ENCODE data around the gene MIB2.
"Not testable (repeated sequence)": the region's sequence is repeated elsewhere in the genome, so short reads cannot be mapped to it uniquely, and the experiment has no call there.

The MIB2 gene

DNA sequence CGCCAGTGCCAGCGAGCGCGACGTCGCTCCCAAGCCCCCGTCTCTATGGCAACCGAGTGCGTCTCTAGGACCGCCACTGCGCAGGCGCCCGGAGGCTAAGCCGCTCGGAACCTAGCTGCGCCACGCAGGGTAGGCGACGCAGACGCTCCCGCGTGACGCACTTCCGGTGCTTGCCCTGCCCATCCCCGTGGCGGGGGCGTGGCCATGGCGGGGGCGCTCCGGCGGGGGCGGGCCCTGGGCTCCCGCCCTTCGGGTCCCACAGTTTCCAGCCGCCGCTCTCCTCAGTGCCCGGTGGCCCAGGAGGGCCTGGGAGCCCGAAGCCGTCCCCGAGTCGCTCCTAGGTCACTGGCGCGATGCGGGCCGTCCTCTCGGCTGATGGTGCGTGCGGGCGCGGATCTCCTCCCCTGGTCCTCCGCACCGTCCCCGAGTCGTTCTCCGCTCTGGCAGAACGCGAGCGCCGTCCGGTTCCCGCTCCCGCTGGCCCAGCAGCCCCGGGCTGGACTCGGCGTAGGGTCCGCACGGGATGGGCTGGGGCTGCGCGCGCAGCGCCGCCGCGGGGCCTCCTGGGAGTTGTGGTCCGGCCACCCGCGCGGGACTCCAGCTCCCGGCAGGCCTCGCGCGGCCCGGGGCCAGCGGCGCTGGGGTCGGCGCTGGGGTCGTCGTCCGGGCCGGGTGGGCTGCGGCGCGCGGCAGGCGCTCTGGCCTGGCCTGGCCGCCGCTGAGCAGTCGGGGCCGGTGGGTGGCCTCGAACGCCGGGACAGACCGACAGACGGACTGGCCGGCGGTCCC lies at the start of gene MIB2:
TSS of gene MIB2 (plus strand) at position 245 of the 789 bp plus-strand sequence. CDS start 7,953 bp downstream, outside the sequence.
- ATAC-seq = peak; percentile 85 to 89

DNA sequence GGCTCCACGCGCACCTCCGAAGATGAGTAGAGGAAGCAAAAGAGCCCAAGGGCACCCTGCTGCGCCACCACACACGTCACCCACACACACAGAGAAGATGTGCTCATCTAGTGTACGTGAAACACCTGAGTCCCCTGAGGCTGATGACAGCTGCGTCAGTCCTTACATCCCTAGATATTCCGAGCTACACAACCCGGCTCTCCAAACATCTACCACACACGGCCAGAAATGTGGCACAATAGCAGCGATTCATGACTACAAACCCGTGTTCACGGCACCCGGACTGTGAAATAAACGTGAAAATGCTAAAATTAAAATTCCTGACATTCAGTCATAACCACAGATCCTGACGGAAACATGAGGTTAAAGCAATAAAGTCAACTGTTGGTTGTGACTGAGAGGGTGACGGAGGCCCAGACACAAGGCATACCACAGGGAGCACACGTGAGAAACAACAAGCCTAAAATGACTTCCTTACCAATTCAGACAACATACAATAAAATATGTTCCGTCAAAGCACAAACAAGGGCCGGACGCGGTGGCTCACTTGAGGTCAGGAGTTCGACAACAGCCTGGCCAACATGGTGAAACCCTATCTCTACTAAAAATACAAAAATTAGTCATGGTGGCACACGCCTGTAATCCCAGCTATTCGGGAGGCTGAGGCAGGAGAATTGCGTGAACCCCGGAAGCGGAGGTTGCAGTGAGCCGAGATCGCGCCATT lies 48.0 kb upstream of the MIB2 start:
- no peak for ATAC-seq

DNA sequence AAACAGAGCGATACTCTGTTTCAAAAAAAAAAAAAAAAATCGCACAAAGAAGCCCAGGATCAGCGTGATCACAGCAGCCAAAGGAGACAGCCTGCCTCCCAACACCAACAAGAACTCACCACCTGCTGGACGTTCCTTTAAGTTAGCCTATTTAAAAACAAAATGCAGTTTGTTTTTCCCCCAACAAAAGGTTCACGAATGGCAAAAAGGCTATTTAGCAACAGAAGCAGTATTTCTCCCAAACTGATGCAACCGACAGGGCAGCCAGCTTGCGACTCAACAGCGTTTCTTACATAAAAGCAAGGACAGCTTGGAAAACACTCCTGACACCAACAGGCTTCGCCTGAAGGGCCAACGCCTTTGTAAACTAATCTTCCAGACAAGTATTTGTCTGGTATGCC lies 47.4 kb upstream of the MIB2 start:
- ATAC-seq = no peak

DNA sequence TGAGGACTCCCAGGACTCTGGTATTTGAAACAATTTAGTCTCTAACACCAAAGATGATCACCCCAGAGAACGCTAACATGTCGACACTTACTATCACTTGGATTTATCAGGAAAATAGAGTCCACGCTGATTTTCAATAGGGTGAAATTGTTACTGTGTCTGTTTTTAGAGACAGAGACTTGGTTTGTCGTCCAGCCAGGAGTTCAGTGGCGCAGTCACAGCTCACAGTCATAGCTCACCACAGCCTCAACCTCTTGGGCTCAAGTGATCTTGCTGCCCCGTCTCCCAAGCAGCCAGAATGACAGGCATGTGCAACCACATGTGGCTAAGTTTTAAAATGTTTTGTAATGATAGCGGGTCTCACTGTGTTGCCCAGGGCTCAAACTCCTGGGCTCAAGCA lies 46.0 kb upstream of the MIB2 start:
- no peak for ATAC-seq

DNA sequence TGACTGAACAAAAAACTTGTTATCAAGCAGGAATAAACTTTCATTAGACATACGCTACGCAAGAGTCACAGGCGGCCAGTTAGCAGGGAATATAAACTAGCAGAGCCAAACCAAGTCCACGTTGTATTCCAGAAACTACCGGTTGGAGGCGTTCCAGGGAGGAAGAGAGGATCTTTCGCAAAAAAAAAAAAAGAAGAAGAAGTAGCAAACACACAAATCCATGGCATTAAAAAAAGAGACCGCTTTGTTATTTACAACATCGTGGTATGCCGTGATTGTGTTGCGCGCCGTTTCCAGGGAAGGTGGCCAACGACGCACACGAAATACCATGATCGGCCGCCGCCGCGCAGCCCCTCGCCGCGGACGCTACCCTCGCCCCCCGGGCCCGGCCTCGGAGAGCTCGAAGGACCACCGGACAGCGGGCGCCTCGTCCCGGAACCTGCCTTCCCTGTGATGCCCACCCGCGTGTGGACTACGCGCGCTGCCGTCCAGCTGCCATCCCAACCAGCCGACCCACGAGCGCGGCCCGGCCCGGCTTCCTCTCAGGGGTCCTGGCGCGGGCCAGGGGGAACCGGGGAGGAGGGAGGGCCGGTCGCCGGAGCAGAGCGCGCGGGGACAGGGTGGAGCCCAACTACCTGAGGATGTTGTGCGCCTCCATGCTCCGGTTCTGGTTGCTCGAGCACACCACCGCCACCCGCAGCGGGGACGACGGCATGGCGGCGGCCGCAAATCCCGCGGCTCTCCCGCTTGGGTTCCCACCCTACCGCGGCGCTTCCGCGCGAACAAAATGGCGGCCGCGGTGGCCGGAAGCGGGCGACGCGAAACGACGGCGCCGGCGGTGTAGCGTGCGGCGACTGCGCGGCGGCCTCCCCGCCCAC lies 41.2 kb upstream of the MIB2 start:
- ATAC-seq = peak; percentile 76 to 83

DNA sequence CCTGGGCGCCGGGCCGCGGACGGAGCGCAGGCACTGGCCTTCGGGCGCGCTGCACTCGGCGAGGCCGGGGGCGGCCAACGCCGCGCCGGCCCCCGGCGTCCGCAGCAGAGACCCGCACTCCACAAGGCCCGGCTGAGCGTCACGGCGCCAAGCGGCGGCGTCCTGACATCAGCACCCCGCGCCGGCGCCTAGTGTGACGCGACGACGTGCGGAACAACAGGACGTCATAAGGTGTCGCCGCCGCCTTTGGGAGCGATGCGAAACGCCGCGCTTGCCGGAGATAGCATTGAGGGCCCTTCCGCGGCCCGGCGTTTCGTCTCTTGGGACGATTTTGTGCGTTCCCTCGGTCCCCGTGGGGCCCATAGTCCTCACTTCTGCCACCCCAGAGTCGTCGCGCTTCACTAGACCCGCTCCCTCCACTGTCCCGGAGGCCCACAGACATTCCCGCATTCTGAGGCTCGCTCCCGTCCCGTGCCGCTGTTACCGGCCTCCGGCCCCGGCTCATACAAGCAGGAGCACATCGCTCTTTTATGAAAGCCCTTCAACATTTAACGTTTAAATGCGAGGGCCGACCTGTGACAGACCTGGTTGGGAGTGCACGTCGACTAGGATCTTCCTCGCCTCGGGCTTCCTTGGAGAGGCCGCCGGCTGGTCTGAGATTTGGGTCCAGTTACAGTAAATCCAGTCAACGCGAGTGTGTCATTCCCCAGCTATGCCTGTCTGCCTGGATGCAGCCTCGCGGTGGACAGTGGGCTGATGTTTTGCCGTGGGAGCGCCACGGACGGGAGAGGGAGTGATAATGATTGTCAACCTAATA lies 40.4 kb upstream of the MIB2 start, which contains the start of gene SSU72:
TSS of gene SSU72 (minus strand) at position 143 of the 817 bp plus-strand sequence. CDS start 306 bp downstream, outside the sequence.
- peak; percentile 90 to 91 for ATAC-seq

DNA sequence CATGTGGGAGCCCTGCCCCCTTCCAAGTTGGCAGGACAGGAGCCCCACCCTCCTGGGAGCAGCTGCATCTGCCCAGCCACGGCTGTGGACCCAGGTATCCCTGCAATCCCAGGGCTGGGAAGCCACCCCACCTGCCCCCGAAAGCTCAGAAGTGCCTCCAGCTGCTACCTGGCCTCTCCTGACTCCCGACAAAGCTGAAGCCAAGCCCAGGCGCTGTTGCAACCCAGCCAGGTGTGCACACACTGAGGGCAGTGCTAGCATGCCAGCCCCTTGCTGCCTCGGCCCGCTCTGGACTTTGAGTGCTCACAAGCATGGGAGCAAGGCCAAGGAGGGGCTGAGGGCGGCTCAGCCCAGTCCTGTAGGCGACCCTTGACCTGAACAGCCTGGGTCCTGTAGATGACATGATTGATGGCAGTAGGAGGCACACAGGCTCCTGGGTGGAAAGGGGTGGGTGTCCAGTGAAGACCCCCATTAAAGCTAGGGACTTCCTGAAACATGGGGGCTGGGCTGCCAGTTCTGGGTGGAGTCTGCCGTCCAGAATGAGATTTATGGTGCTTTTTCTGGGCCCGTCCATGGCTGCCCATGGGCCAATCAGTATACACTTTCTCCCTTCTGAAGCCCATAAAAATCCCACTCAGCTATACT lies 37.8 kb upstream of the MIB2 start:
- no peak for ATAC-seq

DNA sequence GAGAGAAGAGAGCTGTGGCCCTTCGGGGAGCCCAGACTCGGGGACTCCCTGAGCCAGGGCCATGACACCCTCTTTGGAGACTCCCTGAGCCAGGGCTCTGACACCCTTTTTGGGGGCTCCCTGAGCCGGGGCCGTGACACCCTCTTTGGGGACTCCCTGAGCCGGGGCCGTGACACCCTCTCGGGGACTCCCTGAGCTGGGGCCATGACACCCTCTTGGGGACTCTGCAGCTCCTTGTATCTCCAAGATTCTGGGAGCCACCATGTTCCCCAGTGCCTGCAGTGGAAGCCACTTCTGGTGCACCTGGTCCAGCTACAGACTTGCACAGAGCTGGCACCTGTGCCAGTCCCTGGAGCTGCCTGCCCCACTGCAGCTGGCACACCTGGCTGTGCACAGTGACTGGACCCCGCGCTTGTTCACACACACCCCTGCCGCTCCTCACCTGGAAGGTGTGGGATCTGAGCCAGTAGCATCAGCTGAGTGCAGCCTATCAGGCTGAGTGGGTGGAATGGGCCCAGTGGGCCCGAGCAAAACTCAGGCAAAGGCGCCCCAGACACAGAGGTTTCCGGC lies 36.8 kb upstream of the MIB2 start:
- no peak for ATAC-seq

DNA sequence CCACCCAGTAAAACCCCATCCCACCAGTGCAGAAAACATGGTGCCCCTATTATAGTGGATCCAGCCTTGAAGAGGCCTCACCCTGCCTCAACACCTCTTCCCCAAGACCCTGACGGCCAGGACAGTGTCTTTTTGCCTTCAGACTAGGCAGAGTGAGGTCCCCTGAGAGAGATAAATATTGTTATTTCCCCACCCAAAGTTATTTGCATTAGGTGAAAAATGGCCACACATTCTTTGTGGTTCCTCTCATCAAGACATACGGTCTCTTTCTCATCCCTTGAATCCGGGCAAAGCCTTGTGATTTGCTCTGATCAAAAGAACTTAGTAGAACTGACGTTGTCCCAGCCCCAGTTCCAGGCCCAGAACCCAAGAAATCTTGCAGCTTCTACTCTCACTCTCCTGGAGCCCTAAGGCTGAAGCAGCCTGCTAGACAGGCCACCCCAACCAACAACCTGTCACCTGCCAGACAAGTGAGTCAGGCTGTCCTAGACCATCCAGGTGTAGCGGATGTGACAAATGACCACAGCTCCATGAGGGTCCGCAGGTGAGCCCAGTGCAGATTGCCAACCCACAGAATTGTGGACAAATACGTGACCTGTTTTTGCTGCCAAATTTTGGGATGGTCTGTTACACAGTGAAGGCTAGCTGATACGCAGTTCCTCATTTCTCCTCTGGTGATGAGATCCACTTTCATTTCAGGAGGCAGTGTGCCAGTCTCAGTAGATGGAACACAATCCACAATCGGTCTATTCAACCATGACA lies 32.5 kb upstream of the MIB2 start:
- no peak for ATAC-seq

DNA sequence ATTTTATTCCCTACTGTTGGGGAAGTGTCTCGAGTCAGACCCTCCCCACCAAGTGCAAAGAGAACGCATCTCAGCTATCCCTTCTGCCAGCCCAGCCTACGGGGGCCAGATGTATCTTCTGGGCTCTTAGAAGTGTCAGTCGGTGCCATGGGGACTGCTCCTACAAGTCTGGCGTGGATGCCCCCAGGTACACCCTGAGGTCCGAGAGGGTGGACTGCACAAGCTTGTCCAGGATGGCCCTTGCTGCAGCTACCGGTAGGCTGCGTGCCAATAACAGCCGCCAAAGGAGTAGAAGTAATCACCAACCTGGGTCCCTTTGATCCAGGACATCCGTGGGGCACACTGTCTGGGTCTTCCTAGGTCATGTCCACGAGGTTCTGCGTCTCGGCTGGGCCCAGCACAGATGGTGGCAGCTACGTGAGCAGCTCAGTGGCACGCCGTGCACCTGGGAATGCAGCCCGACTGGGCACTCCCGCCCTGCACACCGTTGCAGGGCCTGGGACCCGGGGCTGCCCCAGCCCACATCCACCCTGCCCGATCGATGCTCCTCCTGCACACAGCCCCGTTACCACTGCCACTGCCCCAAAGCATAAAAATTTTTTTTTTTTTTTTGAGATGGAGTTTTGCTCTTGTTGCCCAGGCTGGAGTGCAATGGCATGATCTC lies 31.8 kb upstream of the MIB2 start:
- ATAC-seq = no peak

DNA sequence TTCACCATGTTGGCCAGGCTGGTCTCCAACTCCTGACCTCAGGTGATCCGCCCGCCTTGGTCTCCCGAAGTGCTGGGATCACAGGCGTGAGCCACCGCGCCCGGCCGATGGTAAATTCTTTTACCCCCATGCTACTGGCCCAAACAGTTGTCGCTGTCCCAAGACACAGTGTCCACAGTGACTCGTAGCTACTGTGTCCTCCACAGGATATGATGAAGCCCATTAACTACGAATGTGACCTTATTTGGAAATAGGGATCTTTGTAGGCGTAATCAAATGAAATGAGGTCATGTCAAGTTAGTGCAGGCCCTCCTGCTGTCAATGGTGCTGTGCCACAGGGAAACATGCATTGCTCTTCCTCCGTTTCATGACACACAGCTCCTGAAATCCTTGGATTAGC lies 23.8 kb upstream of the MIB2 start:
- no peak for ATAC-seq

DNA sequence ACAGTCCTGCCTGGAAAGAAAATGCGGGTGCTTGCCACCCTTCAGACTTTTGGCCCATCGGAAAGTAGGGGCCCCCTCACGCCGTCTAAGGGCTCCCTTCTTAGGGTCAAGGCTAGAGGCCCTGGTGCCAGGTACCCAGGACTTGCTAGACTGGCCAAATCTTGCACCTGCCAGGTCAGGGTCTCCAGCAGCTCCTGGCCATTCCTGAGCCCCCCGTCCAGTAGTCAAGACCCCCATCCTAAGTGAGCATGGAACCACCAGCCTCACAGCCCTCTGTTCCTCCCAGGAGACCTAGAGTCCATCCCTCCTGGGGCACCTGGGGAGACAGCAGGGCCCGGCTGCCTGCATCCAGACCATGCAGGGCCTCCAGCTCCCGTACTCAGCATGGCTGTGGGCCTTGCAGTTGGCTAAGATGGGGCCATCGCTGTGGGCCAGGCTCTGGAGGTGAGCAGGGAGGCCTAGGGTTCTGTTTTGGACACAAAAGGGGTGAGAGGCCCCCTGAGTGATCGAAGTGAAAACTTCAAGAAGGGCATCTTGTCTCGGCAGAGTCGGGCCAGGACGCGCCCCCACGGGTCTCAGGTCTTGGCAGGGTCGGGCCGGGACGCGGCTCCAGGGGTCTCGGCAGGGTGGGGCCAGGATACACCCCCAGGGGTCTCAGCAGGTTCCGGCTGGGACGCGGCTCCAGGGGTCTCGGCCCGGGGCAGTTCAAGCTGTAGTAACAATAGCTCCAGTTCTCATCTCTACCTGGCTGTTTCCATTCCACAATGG lies 21.3 kb upstream of the MIB2 start:
- no peak for ATAC-seq

DNA sequence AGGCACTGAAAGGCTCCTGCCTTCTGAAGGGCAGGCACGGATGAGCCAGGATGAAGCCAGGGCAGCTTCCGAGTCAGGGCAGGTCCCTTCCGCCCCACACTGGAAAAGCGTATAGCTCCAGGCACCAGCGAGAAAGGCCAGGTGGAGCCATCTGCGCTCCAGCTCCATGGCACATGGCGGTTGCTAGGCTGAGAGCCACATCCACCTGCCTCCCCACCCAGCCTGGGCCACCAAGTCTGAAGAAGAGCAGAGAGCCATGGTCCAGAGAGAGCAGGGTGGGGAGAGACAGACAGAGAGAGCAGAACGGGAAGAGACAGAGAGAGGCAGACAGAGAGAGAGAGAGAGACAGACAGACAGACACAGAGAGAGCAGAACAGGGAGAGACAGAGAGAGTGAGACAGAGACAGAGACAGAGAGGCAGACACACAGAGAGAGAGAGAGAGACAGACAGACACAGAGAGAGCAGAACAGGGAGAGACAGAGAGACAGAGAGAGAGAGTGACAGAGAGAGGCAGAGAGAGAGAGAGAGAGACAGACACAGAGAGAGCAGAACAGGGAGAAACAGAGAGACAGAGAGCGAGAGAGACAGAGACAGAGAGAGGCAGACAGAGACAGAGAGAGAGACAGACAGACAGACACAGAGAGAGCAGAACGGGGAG lies 20.6 kb upstream of the MIB2 start:
- ATAC-seq = no peak

DNA sequence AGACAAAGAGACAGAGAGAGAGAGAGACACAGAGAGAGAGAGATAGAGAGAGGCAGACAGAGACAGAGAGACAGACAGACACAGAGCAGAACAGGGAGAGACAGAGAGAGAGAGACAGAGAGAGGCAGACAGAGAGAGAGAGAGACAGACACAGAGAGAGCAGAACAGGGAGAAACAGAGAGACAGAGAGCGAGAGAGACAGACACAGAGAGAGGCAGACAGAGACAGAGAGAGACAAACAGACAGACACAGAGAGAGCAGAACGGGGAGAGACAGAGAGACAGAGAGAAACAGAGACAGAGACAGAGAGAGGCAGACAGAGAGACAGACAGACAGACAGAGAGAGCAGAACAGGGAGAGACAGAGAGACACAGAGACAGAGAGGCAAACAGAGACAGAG lies 20.0 kb upstream of the MIB2 start:
- not testable (repeated sequence) for ATAC-seq

DNA sequence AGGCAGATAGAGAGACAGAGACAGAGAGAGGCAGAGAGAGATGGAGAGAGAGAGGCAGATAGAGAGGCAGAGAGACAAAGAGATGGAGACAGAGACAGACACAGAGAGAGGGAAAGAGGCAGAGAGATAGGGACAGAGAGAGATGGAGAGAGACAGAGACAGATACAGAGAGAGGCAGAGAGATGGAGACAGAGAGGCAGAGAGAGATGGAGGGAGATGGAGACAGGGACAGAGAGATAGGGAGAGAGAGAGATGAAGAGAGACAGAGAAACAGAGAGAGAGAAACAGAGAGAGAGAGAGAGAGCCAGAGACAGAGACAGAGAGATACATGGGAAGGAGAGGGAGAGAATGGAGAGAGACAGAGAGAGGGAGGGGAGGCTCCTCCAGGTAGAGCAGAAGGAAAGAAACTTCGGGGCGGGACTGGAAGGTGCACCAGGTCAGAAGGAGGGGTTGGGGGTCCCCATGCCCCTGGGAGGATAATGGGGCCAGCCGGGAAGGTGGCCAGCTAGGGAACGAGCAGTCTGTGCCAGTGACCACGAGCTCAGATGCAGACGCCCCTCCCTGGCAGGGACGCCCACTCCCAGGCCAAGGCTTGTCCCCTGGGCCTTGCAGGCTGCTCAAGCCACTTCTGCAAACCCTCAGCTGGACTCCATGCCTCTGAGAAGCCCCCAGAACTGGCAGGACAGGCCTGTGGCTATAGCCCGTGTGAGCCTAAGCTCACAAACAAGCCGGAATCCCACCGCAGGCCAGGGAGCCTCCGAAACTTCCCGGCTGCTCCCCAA lies 18.6 kb upstream of the MIB2 start:
- no peak for ATAC-seq

DNA sequence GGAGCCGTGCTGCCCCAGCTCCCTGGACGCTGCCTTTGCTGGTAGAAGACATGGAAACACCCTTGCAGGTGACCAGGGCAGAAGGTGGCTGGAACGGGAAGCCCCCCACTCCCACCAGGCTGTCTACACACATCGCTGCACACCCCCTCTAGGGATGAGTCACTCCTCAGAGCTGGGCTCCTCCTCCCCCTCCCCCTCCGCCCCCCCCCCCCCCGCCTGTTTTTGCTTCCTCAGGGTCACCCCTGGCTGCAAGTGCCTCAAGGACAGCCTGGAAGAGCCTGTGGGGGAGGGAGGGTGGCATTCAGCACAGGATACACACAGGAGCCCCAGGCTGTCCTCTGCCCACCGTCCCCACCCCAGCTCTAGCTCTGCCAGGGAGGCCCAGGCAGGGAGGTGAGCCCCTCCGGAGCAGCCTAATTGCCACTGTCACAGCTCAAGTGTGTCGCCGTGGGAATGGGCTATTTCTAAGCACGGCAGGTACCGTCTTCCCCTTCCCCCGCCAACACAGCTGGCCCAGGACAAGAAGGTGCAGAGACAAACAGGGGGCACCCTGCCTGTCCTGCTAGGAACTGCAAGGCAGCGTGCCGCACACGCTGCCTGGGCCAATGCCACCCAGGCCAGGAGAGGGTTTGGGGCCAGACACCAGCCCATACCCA lies 17.9 kb upstream of the MIB2 start:
- ATAC-seq = peak in 1 of 2 donors; percentile 47
